IMR-90 (cell line): ENCODE data around the gene RTEL1.

ENCODE experiments used
- CEBPB ChIP-seq: IDR thresholded peaks from 2 replicates; pipeline ENCODE4 v1.6.1; 2012; ENCODE audit warnings: low read depth, low read length, improper control_type of control experiment
- FOS ChIP-seq: fragments of 150-350 bp; IDR thresholded peaks from 2 replicates; pipeline ENCODE4 v1.6.1; 2016; ENCODE audit warnings: low read depth, low read length
- MAFK ChIP-seq: IDR thresholded peaks from 2 replicates; pipeline ENCODE4 v1.6.1; 2012; ENCODE audit warnings: low read depth, low read length, improper control_type of control experiment
- MAZ ChIP-seq: IDR thresholded peaks from 2 replicates; pipeline ENCODE4 v1.6.1; 2012; ENCODE audit warnings: low read depth, mild to moderate bottlenecking, low read length, improper control_type of control experiment, moderate library complexity, borderline replicate concordance
- POLR2A ChIP-seq: IDR thresholded peaks from 2 replicates; pipeline ENCODE4 v1.6.1; 2012; ENCODE audit warnings: mild to moderate bottlenecking, low read depth, low read length
- RAD21 ChIP-seq: IDR thresholded peaks from 2 replicates; pipeline ENCODE4 v1.6.1; 2012; ENCODE audit warnings: low read length, improper control_type of control experiment
- RCOR1 ChIP-seq: IDR thresholded peaks from 2 replicates; pipeline ENCODE4 v1.6.1; 2012; ENCODE audit warnings: mild to moderate bottlenecking, low read length, improper control_type of control experiment; ENCODE audit not compliant: insufficient replicate concordance
- RFX5 ChIP-seq: IDR thresholded peaks from 2 replicates; pipeline ENCODE4 v1.8.0; 2012; ENCODE audit warnings: low read depth, mild to moderate bottlenecking, low read length, moderate library complexity
- SMC3 ChIP-seq: fragments of 150-350 bp; IDR thresholded peaks from 2 replicates; pipeline ENCODE4 v1.6.1; 2016; ENCODE audit warnings: low read depth, mild to moderate bottlenecking, antibody characterized with exemption, low read length, moderate library complexity
- TF ChIP-seq, protein P1 (sequence below): conservative IDR thresholded peaks from 2 replicates; pipeline ENCODE4 v1.5.1; 2012; ENCODE audit warnings: mild to moderate bottlenecking, low read depth, low read length, improper control_type of control experiment
- TF ChIP-seq, protein P2 (sequence below): fragments of 150-350 bp; IDR thresholded peaks from 2 replicates; pipeline ENCODE4 v1.6.1; 2017; ENCODE audit warnings: mild to moderate bottlenecking, antibody characterized with exemption, low read length, low read depth
- TF ChIP-seq, protein P3 (sequence below): fragments of 150-350 bp; IDR thresholded peaks from 2 replicates; pipeline ENCODE4 v1.6.1; 2016; ENCODE audit warnings: low read depth, mild to moderate bottlenecking, low read length, moderate library complexity, borderline replicate concordance

DNA sequence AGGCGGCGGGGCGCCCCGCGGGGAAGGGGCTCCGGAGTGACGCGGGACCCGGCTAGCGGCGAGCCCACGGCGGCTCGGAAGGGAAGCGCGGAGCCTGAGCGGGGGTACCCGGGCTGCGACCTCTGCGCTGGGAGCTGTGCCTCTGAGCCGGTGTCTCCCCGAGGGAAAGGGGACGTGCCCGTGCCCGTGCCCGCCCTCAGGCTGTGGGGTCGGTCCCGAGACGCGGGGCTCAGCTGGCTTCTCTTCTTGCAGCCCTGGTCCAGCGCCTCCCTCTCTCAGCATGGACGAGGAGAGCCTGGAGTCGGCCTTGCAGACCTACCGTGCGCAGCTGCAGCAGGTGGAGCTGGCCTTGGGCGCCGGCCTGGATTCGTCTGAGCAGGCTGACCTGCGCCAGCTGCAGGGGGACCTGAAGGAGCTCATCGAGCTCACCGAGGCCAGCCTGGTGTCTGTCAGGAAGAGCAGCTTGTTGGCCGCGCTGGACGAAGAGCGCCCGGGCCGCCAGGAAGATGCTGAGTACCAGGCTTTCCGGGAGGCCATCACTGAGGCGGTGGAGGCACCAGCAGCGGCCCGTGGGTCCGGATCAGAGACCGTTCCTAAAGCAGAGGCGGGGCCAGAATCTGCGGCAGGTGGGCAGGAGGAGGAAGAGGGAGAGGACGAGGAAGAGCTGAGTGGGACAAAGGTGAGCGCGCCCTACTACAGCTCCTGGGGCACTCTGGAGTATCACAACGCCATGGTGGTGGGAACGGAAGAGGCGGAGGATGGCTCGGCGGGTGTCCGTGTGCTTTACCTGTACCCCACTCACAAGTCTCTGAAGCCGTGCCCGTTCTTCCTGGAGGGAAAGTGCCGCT lies 50.4 kb downstream of the RTEL1 start:
- TF ChIP-seq, protein P1, sequence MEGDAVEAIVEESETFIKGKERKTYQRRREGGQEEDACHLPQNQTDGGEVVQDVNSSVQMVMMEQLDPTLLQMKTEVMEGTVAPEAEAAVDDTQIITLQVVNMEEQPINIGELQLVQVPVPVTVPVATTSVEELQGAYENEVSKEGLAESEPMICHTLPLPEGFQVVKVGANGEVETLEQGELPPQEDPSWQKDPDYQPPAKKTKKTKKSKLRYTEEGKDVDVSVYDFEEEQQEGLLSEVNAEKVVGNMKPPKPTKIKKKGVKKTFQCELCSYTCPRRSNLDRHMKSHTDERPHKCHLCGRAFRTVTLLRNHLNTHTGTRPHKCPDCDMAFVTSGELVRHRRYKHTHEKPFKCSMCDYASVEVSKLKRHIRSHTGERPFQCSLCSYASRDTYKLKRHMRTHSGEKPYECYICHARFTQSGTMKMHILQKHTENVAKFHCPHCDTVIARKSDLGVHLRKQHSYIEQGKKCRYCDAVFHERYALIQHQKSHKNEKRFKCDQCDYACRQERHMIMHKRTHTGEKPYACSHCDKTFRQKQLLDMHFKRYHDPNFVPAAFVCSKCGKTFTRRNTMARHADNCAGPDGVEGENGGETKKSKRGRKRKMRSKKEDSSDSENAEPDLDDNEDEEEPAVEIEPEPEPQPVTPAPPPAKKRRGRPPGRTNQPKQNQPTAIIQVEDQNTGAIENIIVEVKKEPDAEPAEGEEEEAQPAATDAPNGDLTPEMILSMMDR = no peak
- TF ChIP-seq POLR2A (no peak), MAFK (no peak), RFX5 (no peak), FOS (no peak), SMC3 (no peak), RAD21 (no peak), MAZ (no peak), RCOR1 (no peak), CEBPB (no peak)
- TF ChIP-seq, protein P2, sequence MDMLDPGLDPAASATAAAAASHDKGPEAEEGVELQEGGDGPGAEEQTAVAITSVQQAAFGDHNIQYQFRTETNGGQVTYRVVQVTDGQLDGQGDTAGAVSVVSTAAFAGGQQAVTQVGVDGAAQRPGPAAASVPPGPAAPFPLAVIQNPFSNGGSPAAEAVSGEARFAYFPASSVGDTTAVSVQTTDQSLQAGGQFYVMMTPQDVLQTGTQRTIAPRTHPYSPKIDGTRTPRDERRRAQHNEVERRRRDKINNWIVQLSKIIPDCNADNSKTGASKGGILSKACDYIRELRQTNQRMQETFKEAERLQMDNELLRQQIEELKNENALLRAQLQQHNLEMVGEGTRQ = no peak
- TF ChIP-seq, protein P3, sequence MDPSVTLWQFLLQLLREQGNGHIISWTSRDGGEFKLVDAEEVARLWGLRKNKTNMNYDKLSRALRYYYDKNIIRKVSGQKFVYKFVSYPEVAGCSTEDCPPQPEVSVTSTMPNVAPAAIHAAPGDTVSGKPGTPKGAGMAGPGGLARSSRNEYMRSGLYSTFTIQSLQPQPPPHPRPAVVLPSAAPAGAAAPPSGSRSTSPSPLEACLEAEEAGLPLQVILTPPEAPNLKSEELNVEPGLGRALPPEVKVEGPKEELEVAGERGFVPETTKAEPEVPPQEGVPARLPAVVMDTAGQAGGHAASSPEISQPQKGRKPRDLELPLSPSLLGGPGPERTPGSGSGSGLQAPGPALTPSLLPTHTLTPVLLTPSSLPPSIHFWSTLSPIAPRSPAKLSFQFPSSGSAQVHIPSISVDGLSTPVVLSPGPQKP = no peak
